Measurements from ENCODE around the gene CDH13.

CDH13 gene

GRCh38 chr16:82967424-82967823, 340.7 kb downstream of the CDH13 start:
- peaks cover 7% of the 10 kb centered on the region for H3K79me1 ChIP-seq (replicated peaks; ENCODE audit: low read length, poor library complexity, severe bottlenecking)
- H3K9ac ChIP-seq (ENCODE audit: low read length) = no peak overlapping the region
- no peak overlapping the region for H2BK120ac ChIP-seq (ENCODE audit: low read depth, low read length)
- H3K4me3 ChIP-seq (ENCODE audit: insufficient read depth in 1 of 2, low read depth in 1 of 2, low read length in 2 of 2) = no peak overlapping the region
- H2BK15ac ChIP-seq (ENCODE audit: low read depth, poor library complexity, severe bottlenecking) = no peak overlapping the region
- no peaks in the 10 kb centered on the region for H3K36me3 ChIP-seq (ENCODE audit: control insufficient read depth in 1 of 2, insufficient read depth in 2 of 2, low read depth in 1 of 2, low read length in 2 of 2)
- no peak overlapping the region for H2AFZ ChIP-seq (ENCODE audit: low read depth, low read length)
- no peak overlapping the region for H3K4ac ChIP-seq (ENCODE audit: low read depth in 1 of 2, low read length in 2 of 2)
- 98% methylated on average over 4 of the region's 7 CpGs for WGBS
- no peak overlapping the region for H3K4me2 ChIP-seq (ENCODE audit: low read length, poor library complexity, severe bottlenecking)
- H2AK5ac ChIP-seq (ENCODE audit: low read length, severe bottlenecking) = no peak overlapping the region
- H3K27ac ChIP-seq (ENCODE audit: low read length, poor library complexity, severe bottlenecking) = no peak overlapping the region
- H3K9me3 ChIP-seq (ENCODE audit: control insufficient read depth, low read length) = peaks cover 6% of the 10 kb centered on the region
- H3K14ac ChIP-seq (ENCODE audit: low read length in 2 of 2) = no peak overlapping the region
- H2BK5ac ChIP-seq (ENCODE audit: low read depth, low read length, poor library complexity, severe bottlenecking) = no peak overlapping the region
- no peak for DNase-seq
- no peak overlapping the region for H4K8ac ChIP-seq (ENCODE audit: low read length)
- H3K18ac ChIP-seq (ENCODE audit: low read depth in 1 of 2, low read length in 2 of 2) = no peak overlapping the region
- H3K27me3 ChIP-seq (ENCODE audit: control insufficient read depth in 1 of 2, insufficient read depth in 1 of 2, low read length in 2 of 2) = no peaks in the 10 kb centered on the region
- H4K91ac ChIP-seq (ENCODE audit: low read length) = no peak overlapping the region
- no peaks in the 10 kb centered on the region for H3K4me1 ChIP-seq (ENCODE audit: control insufficient read depth, insufficient read depth, low read depth, low read length)
- no peak overlapping the region for H3K23ac ChIP-seq (ENCODE audit: low read length in 2 of 2)
- H2BK12ac ChIP-seq (ENCODE audit: low read length in 2 of 2) = no peak overlapping the region

GRCh38 chr16:82971126-82971525, 344.4 kb downstream of the CDH13 start:
- Histone ChIP-seq H3K23ac (ENCODE audit: low read length in 2 of 2) (no peak overlapping the region), H3K27me3 (ENCODE audit: control insufficient read depth in 1 of 2, insufficient read depth in 1 of 2, low read length in 2 of 2) (no peaks in the 10 kb centered on the region), H2BK5ac (ENCODE audit: low read depth, low read length, poor library complexity, severe bottlenecking) (no peak overlapping the region), H3K4me3 (ENCODE audit: insufficient read depth in 1 of 2, low read depth in 1 of 2, low read length in 2 of 2) (no peak overlapping the region), H3K18ac (ENCODE audit: low read depth in 1 of 2, low read length in 2 of 2) (no peak overlapping the region), H3K79me1 (replicated peaks; ENCODE audit: low read length, poor library complexity, severe bottlenecking) (peaks cover 4% of the 10 kb centered on the region), H3K4me1 (ENCODE audit: control insufficient read depth, insufficient read depth, low read depth, low read length) (no peaks in the 10 kb centered on the region), H3K4me2 (ENCODE audit: low read length, poor library complexity, severe bottlenecking) (no peak overlapping the region), H4K91ac (ENCODE audit: low read length) (no peak overlapping the region), H2BK15ac (ENCODE audit: low read depth, poor library complexity, severe bottlenecking) (no peak overlapping the region), H2AK5ac (ENCODE audit: low read length, severe bottlenecking) (no peak overlapping the region), H3K36me3 (ENCODE audit: control insufficient read depth in 1 of 2, insufficient read depth in 2 of 2, low read depth in 1 of 2, low read length in 2 of 2) (no peaks in the 10 kb centered on the region), H2BK12ac (ENCODE audit: low read length in 2 of 2) (no peak overlapping the region), H3K14ac (ENCODE audit: low read length in 2 of 2) (no peak overlapping the region), H3K4ac (ENCODE audit: low read depth in 1 of 2, low read length in 2 of 2) (no peak overlapping the region), H4K8ac (ENCODE audit: low read length) (no peak overlapping the region), H3K9me3 (ENCODE audit: control insufficient read depth, low read length) (peaks cover 6% of the 10 kb centered on the region), H3K9ac (ENCODE audit: low read length) (no peak overlapping the region), H2AFZ (ENCODE audit: low read depth, low read length) (no peak overlapping the region), H3K27ac (ENCODE audit: low read length, poor library complexity, severe bottlenecking) (no peak overlapping the region), H2BK120ac (ENCODE audit: low read depth, low read length) (no peak overlapping the region)
- DNase-seq = no peak
- WGBS = 94% methylated on average over 5 of the region's 5 CpGs

- Histone ChIP-seq H3K79me1 (replicated peaks; ENCODE audit: low read length, poor library complexity, severe bottlenecking) (peaks cover 4% of the 10 kb centered on the region), H3K4me3 (ENCODE audit: insufficient read depth in 1 of 2, low read depth in 1 of 2, low read length in 2 of 2) (no peak overlapping the region), H3K4ac (ENCODE audit: low read depth in 1 of 2, low read length in 2 of 2) (no peak overlapping the region), H2BK5ac (ENCODE audit: low read depth, low read length, poor library complexity, severe bottlenecking) (no peak overlapping the region), H3K36me3 (ENCODE audit: control insufficient read depth in 1 of 2, insufficient read depth in 2 of 2, low read depth in 1 of 2, low read length in 2 of 2) (no peaks in the 10 kb centered on the region), H2AK5ac (ENCODE audit: low read length, severe bottlenecking) (no peak overlapping the region), H3K14ac (ENCODE audit: low read length in 2 of 2) (no peak overlapping the region), H3K27ac (ENCODE audit: low read length, poor library complexity, severe bottlenecking) (no peak overlapping the region), H2BK15ac (ENCODE audit: low read depth, poor library complexity, severe bottlenecking) (no peak overlapping the region), H3K27me3 (ENCODE audit: control insufficient read depth in 1 of 2, insufficient read depth in 1 of 2, low read length in 2 of 2) (no peaks in the 10 kb centered on the region), H3K9ac (ENCODE audit: low read length) (no peak overlapping the region), H4K91ac (ENCODE audit: low read length) (no peak overlapping the region), H2BK120ac (ENCODE audit: low read depth, low read length) (no peak overlapping the region), H3K4me1 (ENCODE audit: control insufficient read depth, insufficient read depth, low read depth, low read length) (no peaks in the 10 kb centered on the region), H2BK12ac (ENCODE audit: low read length in 2 of 2) (no peak overlapping the region), H3K9me3 (ENCODE audit: control insufficient read depth, low read length) (peaks cover 3% of the 10 kb centered on the region), H2AFZ (ENCODE audit: low read depth, low read length) (no peak overlapping the region), H3K18ac (ENCODE audit: low read depth in 1 of 2, low read length in 2 of 2) (no peak overlapping the region), H3K4me2 (ENCODE audit: low read length, poor library complexity, severe bottlenecking) (no peak overlapping the region), H3K23ac (ENCODE audit: low read length in 2 of 2) (no peak overlapping the region), H4K8ac (ENCODE audit: low read length) (no peak overlapping the region)
- no peak for DNase-seq
- WGBS = 93% methylated on average over 4 of the region's 4 CpGs
Measured at GRCh38 chr16:82972331-82972919, 345.7 kb downstream of the CDH13 start.

- Histone ChIP-seq H3K4me1 (ENCODE audit: control insufficient read depth, insufficient read depth, low read depth, low read length) (peaks cover 4% of the 10 kb centered on the region), H3K9ac (ENCODE audit: low read length) (no peak overlapping the region), H2BK5ac (ENCODE audit: low read depth, low read length, poor library complexity, severe bottlenecking) (no peak overlapping the region), H2AK5ac (ENCODE audit: low read length, severe bottlenecking) (no peak overlapping the region), H3K27me3 (ENCODE audit: control insufficient read depth in 1 of 2, insufficient read depth in 1 of 2, low read length in 2 of 2) (no peaks in the 10 kb centered on the region), H4K91ac (ENCODE audit: low read length) (no peak overlapping the region), H3K36me3 (ENCODE audit: control insufficient read depth in 1 of 2, insufficient read depth in 2 of 2, low read depth in 1 of 2, low read length in 2 of 2) (no peaks in the 10 kb centered on the region), H3K18ac (ENCODE audit: low read depth in 1 of 2, low read length in 2 of 2) (no peak overlapping the region), H3K23ac (ENCODE audit: low read length in 2 of 2) (no peak overlapping the region), H3K9me3 (ENCODE audit: control insufficient read depth, low read length) (no peaks in the 10 kb centered on the region), H2BK12ac (ENCODE audit: low read length in 2 of 2) (no peak overlapping the region), H3K4me3 (ENCODE audit: insufficient read depth in 1 of 2, low read depth in 1 of 2, low read length in 2 of 2) (no peak overlapping the region), H3K27ac (ENCODE audit: low read length, poor library complexity, severe bottlenecking) (peak overlapping the region; percentile 63), H4K8ac (ENCODE audit: low read length) (no peak overlapping the region), H3K4me2 (ENCODE audit: low read length, poor library complexity, severe bottlenecking) (no peak overlapping the region), H3K4ac (ENCODE audit: low read depth in 1 of 2, low read length in 2 of 2) (no peak overlapping the region), H3K14ac (ENCODE audit: low read length in 2 of 2) (no peak overlapping the region), H3K79me1 (replicated peaks; ENCODE audit: low read length, poor library complexity, severe bottlenecking) (no peaks in the 10 kb centered on the region), H2BK15ac (ENCODE audit: low read depth, poor library complexity, severe bottlenecking) (no peak overlapping the region), H2AFZ (ENCODE audit: low read depth, low read length) (no peak overlapping the region), H2BK120ac (ENCODE audit: low read depth, low read length) (no peak overlapping the region)
- WGBS = 91% methylated on average over 2 of the region's 4 CpGs
- DNase-seq = no peak
Measured at GRCh38 chr16:82979406-82980111, 352.8 kb downstream of the CDH13 start.
